AG04449 (cell line): ENCODE data around the gene GCA.

Source experiments
- CTCF ChIA-PET: fragments of 350-600 bp; formaldehyde crosslinking; extraction: SDS; loops from one replicate; lab custom pipeline; 2021; ENCODE audit warnings: antibody characterized with exemption; lab: Yijun Ruan, JAX
- POLR2A ChIA-PET: fragments of 400-600, 350-600 bp; formaldehyde crosslinking; extraction: SDS; loops from one replicate; lab custom pipeline; 2020; ENCODE audit warnings: antibody characterized with exemption, inconsistent platforms; lab: Yijun Ruan, JAX
- DNase-seq: peaks from one replicate; pipeline ENCODE4 v3.0.0-alpha.2; 2010; ENCODE audit warnings: low read depth, low spot score
- H3K4me3 ChIP-seq: 2 replicates; pipeline ENCODE4 v1.5.1; 2011; ENCODE audit warnings: low read depth, mild to moderate bottlenecking, control low read depth, low read length
- TF ChIP-seq, protein P1 (sequence below): IDR thresholded peaks from one replicate; pipeline ENCODE4 v1.5.1; 2011; ENCODE audit warnings: mild to moderate bottlenecking, moderate library complexity, low read length, control low read depth, inconsistent platforms; ENCODE audit not compliant: insufficient read depth; ENCODE audit errors: missing control alignments

GCA gene

DNA sequence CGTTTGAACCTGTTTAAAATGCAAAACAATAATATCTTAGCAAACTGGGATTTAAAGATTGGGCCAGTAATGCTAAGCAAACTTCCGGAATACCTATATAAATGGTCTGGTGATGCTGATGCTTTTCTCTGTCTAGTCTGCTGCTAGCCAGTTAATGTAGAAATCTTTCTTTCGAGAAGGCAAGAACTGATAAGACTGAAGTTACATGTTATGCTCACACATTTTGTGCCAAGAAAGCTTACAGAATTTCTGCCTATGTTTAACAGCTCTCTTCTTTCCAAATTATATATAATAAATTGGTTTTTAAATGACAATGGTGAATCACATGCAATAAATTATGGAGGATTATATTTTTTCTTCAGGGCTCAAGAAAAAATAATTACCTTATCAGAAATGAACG is 37.9 kb downstream of the GCA start:
- no peak for DNase-seq
- ChIA-PET POLR2A (no interaction called here), CTCF (no interaction called here)
- no peak overlapping the region for H3K4me3 ChIP-seq
- TF ChIP-seq, protein P1, sequence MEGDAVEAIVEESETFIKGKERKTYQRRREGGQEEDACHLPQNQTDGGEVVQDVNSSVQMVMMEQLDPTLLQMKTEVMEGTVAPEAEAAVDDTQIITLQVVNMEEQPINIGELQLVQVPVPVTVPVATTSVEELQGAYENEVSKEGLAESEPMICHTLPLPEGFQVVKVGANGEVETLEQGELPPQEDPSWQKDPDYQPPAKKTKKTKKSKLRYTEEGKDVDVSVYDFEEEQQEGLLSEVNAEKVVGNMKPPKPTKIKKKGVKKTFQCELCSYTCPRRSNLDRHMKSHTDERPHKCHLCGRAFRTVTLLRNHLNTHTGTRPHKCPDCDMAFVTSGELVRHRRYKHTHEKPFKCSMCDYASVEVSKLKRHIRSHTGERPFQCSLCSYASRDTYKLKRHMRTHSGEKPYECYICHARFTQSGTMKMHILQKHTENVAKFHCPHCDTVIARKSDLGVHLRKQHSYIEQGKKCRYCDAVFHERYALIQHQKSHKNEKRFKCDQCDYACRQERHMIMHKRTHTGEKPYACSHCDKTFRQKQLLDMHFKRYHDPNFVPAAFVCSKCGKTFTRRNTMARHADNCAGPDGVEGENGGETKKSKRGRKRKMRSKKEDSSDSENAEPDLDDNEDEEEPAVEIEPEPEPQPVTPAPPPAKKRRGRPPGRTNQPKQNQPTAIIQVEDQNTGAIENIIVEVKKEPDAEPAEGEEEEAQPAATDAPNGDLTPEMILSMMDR: no peak

DNA sequence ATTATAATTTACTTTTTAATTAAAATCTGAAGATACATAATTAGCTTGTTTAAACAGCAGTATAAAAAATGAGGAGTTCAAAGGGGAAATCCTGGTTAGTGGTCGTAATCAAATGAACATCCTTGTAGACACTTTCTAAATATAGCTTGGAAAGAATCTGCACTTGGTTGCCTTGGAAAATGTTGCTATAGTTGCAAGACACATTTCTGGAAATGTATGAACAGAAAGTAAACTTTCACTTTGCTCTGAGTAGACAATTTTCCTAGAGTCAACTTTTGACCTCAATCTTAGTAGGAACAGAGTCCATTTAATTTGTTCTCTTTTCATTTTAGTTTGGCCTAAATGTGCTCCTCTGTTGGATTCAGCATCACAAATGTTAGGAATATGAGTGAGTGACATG is 38.3 kb downstream of the GCA start:
- TF ChIP-seq, protein P1: no peak
- H3K4me3 ChIP-seq: no peak overlapping the region
- ChIA-PET CTCF (no interaction called here), POLR2A (no interaction called here)
- no peak for DNase-seq

DNA sequence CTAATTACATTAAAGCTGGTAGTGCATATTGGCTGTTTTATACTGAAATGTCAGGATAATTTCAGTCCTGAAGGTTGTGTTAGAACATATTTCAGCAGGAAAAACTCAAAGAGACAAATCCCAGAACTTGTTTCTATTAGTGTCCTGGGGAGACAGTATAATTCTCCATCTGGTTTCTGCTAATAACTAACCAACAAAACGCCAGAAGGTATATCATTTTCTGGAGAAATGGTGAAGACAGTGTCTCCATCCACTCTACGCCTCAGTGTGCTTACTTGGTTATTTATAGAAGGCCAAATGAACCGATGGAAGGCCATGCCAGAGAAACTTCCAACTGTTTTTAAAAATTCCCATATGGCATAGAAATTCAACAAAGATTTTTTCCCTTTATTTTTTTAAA is 41.6 kb downstream of the GCA start:
- no peak for DNase-seq
- ChIA-PET POLR2A (no interaction called here), CTCF (no interaction called here)
- TF ChIP-seq, protein P1: no peak
- no peak overlapping the region for H3K4me3 ChIP-seq

DNA sequence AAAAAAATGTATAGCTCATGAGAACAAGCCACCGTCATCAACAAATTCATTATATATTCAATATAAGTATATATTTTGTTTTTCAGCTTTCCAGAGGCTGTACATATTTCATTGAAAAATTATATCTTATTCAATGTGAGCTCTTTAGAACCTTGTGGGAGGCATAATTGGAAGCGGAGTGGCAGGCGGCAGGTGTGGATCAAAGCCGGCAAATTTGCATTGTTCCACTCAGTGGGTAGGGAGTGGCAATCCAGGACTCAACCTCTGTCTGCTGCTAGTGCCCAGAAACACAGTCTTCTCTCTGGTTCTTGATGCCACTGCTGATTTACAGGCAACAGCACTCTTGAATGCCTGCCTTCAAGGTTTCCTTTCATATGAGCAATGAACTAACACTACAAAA is 46.9 kb downstream of the GCA start:
- TF ChIP-seq, protein P1: no peak
- CTCF ChIA-PET: no interaction called here

DNA sequence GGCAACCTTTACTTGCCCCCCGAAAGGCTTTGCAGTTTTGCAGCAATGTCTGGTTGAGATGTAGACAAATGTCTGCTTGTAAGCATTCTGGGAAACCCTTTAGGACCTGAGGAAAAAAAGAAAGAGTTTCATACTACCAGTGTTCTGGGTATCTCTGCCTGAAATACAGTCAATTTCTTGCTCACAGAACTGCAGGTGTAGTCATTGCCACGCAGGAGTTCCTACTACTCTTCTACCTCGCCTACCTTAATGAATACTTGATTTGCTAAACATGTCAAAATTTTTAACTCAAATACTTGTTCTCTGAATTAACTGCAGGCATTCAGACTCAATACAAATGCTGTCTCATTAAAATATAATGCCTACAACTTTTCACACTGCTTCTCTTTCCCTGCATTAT is 56.4 kb downstream of the GCA start:
- ChIA-PET CTCF (no interaction called here), POLR2A (no interaction called here)
- no peak for DNase-seq
- TF ChIP-seq, protein P1: no peak
- no peak overlapping the region for H3K4me3 ChIP-seq

More for the DNA sequence above, 46.9 kb downstream of the GCA start:
- POLR2A ChIA-PET: no interaction called here
- no peak for DNase-seq
- no peak overlapping the region for H3K4me3 ChIP-seq

DNA sequence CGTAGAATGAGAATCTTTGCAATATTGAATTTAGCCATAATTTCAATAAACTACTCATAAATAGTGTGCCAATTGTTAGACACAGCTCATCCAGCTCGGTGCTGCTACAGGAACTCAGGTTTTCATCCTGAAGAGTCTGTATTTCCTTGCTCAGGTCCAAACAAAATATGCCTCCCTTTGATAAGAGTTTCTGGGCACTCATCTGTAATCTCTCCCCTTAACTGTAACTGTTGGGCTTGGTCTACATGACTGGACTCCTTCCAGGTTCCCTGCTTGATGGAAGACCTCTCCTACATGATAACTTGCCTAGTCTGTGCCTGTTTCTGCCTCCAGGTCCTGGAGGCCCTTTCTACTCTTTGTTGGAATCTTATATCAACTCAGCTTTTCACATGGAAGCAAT is 57.9 kb downstream of the GCA start:
- DNase-seq: no peak
- H3K4me3 ChIP-seq: no peak overlapping the region
- POLR2A ChIA-PET: no interaction called here
- TF ChIP-seq, protein P1: no peak
- CTCF ChIA-PET: no interaction called here
